ENCODE data around the gene RYR3.

RYR3 gene

GRCh38 chr15:33492434-33493052 lies 181.8 kb downstream of the RYR3 start:
- Histone ChIP-seq H3K27me3 (ENCODE audit: control insufficient read depth in 1 of 2, insufficient read depth in 1 of 2, low read length in 2 of 2) (peaks cover 25 to 27% of the 10 kb centered on the region in 2 experiments), H2BK120ac (ENCODE audit: low read depth, low read length) (no peak overlapping the region), H3K27ac (ENCODE audit: low read length, poor library complexity, severe bottlenecking) (no peak overlapping the region), H3K18ac (ENCODE audit: low read depth in 1 of 2, low read length in 2 of 2) (no peak overlapping the region), H3K79me1 (replicated peaks; ENCODE audit: low read length, poor library complexity, severe bottlenecking) (no peaks in the 10 kb centered on the region), H4K8ac (ENCODE audit: low read length) (no peak overlapping the region), H2AK5ac (ENCODE audit: low read length, severe bottlenecking) (no peak overlapping the region), H2BK15ac (ENCODE audit: low read depth, poor library complexity, severe bottlenecking) (no peak overlapping the region), H3K4me3 (ENCODE audit: insufficient read depth in 1 of 2, low read depth in 1 of 2, low read length in 2 of 2) (no peak overlapping the region), H3K9me3 (ENCODE audit: control insufficient read depth, low read length) (peaks cover 4% of the 10 kb centered on the region), H2BK12ac (ENCODE audit: low read length in 2 of 2) (no peak overlapping the region), H3K9ac (ENCODE audit: low read length) (no peak overlapping the region), H3K4me1 (ENCODE audit: control insufficient read depth, insufficient read depth, low read depth, low read length) (no peaks in the 10 kb centered on the region), H3K4me2 (ENCODE audit: low read length, poor library complexity, severe bottlenecking) (no peak overlapping the region), H4K91ac (ENCODE audit: low read length) (no peak overlapping the region), H3K23ac (ENCODE audit: low read length in 2 of 2) (no peak overlapping the region), H2BK5ac (ENCODE audit: low read depth, low read length, poor library complexity, severe bottlenecking) (no peak overlapping the region), H3K4ac (ENCODE audit: low read depth in 1 of 2, low read length in 2 of 2) (no peak overlapping the region), H2AFZ (ENCODE audit: low read depth, low read length) (no peak overlapping the region), H3K36me3 (ENCODE audit: control insufficient read depth in 1 of 2, insufficient read depth in 2 of 2, low read depth in 1 of 2, low read length in 2 of 2) (no peaks in the 10 kb centered on the region), H3K14ac (ENCODE audit: low read length in 2 of 2) (no peak overlapping the region)
- 60% methylated on average over 6 of the region's 6 CpGs for WGBS
- DNase-seq = no peak

DNA sequence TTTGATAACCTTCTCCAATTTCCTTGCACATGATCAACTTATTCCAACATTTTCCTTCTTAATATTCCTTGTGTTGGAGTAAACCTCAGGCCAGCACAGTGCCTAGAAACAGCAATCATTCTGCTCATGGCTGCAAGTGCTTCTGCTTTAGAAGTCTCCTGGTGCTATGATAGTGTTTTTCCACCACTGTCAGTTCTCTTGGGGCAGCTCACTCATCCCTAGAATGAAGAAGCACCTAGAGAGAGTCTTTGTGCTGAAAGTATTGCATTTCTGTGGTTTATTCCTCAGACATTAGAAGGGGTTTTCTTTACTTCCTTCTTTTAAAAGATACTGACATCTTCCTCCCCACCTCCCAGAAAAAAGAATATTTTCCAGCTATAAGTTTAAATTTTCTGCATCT lies 183.5 kb downstream of the RYR3 start:
- no peak overlapping the region for H3K18ac ChIP-seq (ENCODE audit: low read depth in 1 of 2, low read length in 2 of 2)
- H3K36me3 ChIP-seq (ENCODE audit: control insufficient read depth in 1 of 2, insufficient read depth in 2 of 2, low read depth in 1 of 2, low read length in 2 of 2) = no peaks in the 10 kb centered on the region
- H3K27me3 ChIP-seq (ENCODE audit: control insufficient read depth in 1 of 2, insufficient read depth in 1 of 2, low read length in 2 of 2) = peaks cover 28 to 31% of the 10 kb centered on the region in 2 experiments
- no peak overlapping the region for H2BK5ac ChIP-seq (ENCODE audit: low read depth, low read length, poor library complexity, severe bottlenecking)
- no peak overlapping the region for H3K23ac ChIP-seq (ENCODE audit: low read length in 2 of 2)
- H3K4me1 ChIP-seq (ENCODE audit: control insufficient read depth, insufficient read depth, low read depth, low read length) = no peaks in the 10 kb centered on the region
- H2BK12ac ChIP-seq (ENCODE audit: low read length in 2 of 2) = no peak overlapping the region
- H3K79me1 ChIP-seq (replicated peaks; ENCODE audit: low read length, poor library complexity, severe bottlenecking) = no peaks in the 10 kb centered on the region
- no peak overlapping the region for H3K4ac ChIP-seq (ENCODE audit: low read depth in 1 of 2, low read length in 2 of 2)
- no peak overlapping the region for H4K8ac ChIP-seq (ENCODE audit: low read length)
- H3K9me3 ChIP-seq (ENCODE audit: control insufficient read depth, low read length) = peaks cover 1% of the 10 kb centered on the region
- H3K9ac ChIP-seq (ENCODE audit: low read length) = no peak overlapping the region
- no peak overlapping the region for H2AFZ ChIP-seq (ENCODE audit: low read depth, low read length)
- DNase-seq = no peak
- no peak overlapping the region for H4K91ac ChIP-seq (ENCODE audit: low read length)
- H3K27ac ChIP-seq (ENCODE audit: low read length, poor library complexity, severe bottlenecking) = no peak overlapping the region
- no peak overlapping the region for H2AK5ac ChIP-seq (ENCODE audit: low read length, severe bottlenecking)
- no peak overlapping the region for H3K4me2 ChIP-seq (ENCODE audit: low read length, poor library complexity, severe bottlenecking)
- no peak overlapping the region for H3K14ac ChIP-seq (ENCODE audit: low read length in 2 of 2)
- H2BK120ac ChIP-seq (ENCODE audit: low read depth, low read length) = no peak overlapping the region
- H3K4me3 ChIP-seq (ENCODE audit: insufficient read depth in 1 of 2, low read depth in 1 of 2, low read length in 2 of 2) = no peak overlapping the region
- H2BK15ac ChIP-seq (ENCODE audit: low read depth, poor library complexity, severe bottlenecking) = no peak overlapping the region

DNA sequence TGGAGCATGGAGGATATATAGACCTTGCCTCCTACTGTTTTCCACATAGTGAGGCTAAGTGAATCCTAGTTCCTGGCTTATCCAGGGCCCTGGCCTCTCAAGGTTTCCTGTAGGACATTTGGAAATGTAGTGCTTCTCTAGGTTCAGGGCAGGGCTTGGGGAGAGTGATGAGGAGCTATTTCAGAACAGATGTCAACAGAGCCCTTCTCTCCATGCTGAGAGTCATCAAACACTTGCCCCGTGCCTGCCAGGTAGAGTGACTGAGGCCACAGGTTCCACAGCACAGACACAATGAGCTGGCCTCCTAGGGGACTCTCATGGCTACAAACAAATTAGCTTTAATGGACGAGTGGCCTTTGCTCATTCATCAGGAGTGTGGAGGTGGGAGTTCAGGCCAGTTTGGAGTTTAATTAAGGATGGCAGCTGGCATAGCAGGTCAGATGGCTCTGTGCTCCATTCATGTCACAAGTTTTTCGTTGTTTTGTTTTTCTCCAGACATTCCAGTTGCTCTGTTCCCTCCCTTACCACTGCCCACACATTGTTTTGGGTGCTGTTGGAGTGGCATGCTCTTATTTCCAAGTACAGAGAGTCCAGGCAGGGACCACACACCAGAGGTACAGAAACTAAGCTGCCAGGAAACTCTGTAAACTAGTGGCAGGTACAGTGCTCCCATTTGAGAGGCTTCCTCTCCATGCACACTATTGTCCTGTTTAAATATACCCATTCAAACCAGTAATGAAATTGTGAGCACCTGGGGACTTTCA lies 189.8 kb downstream of the RYR3 start:
- Histone ChIP-seq H4K91ac (ENCODE audit: low read length) (no peak overlapping the region), H3K4me2 (ENCODE audit: low read length, poor library complexity, severe bottlenecking) (no peak overlapping the region), H4K8ac (ENCODE audit: low read length) (no peak overlapping the region), H3K79me1 (replicated peaks; ENCODE audit: low read length, poor library complexity, severe bottlenecking) (no peaks in the 10 kb centered on the region), H2BK5ac (ENCODE audit: low read depth, low read length, poor library complexity, severe bottlenecking) (no peak overlapping the region), H3K4ac (ENCODE audit: low read depth in 1 of 2, low read length in 2 of 2) (no peak overlapping the region), H3K14ac (ENCODE audit: low read length in 2 of 2) (no peak overlapping the region), H3K18ac (ENCODE audit: low read depth in 1 of 2, low read length in 2 of 2) (no peak overlapping the region), H3K36me3 (ENCODE audit: control insufficient read depth in 1 of 2, insufficient read depth in 2 of 2, low read depth in 1 of 2, low read length in 2 of 2) (no peaks in the 10 kb centered on the region), H2BK12ac (ENCODE audit: low read length in 2 of 2) (no peak overlapping the region), H3K23ac (ENCODE audit: low read length in 2 of 2) (no peak overlapping the region), H3K4me1 (ENCODE audit: control insufficient read depth, insufficient read depth, low read depth, low read length) (no peaks in the 10 kb centered on the region), H3K27ac (ENCODE audit: low read length, poor library complexity, severe bottlenecking) (no peak overlapping the region), H2AK5ac (ENCODE audit: low read length, severe bottlenecking) (no peak overlapping the region), H2BK120ac (ENCODE audit: low read depth, low read length) (no peak overlapping the region), H2BK15ac (ENCODE audit: low read depth, poor library complexity, severe bottlenecking) (no peak overlapping the region), H3K9me3 (ENCODE audit: control insufficient read depth, low read length) (no peaks in the 10 kb centered on the region), H3K4me3 (ENCODE audit: insufficient read depth in 1 of 2, low read depth in 1 of 2, low read length in 2 of 2) (no peak overlapping the region), H3K9ac (ENCODE audit: low read length) (no peak overlapping the region), H3K27me3 (ENCODE audit: control insufficient read depth in 1 of 2, insufficient read depth in 1 of 2, low read length in 2 of 2) (peaks cover 16 to 32% of the 10 kb centered on the region in 2 experiments), H2AFZ (ENCODE audit: low read depth, low read length) (no peak overlapping the region)
- WGBS = 47% methylated on average over 3 of the region's 3 CpGs
- no peak for DNase-seq

- H2BK15ac ChIP-seq (ENCODE audit: low read depth, poor library complexity, severe bottlenecking) = no peak overlapping the region
- no peaks in the 10 kb centered on the region for H3K79me1 ChIP-seq (replicated peaks; ENCODE audit: low read length, poor library complexity, severe bottlenecking)
Measured at GRCh38 chr15:33503681-33504080, 192.9 kb downstream of the RYR3 start.

More at GRCh38 chr15:33503681-33504080, 192.9 kb downstream of the RYR3 start:
- H4K91ac ChIP-seq (ENCODE audit: low read length) = no peak overlapping the region
- no peak overlapping the region for H3K27ac ChIP-seq (ENCODE audit: low read length, poor library complexity, severe bottlenecking)
- no peak overlapping the region for H2AFZ ChIP-seq (ENCODE audit: low read depth, low read length)
- H3K9ac ChIP-seq (ENCODE audit: low read length) = no peak overlapping the region
- H2BK12ac ChIP-seq (ENCODE audit: low read length in 2 of 2) = no peak overlapping the region
- H3K36me3 ChIP-seq (ENCODE audit: control insufficient read depth in 1 of 2, insufficient read depth in 2 of 2, low read depth in 1 of 2, low read length in 2 of 2) = no peaks in the 10 kb centered on the region
- H3K14ac ChIP-seq (ENCODE audit: low read length in 2 of 2) = no peak overlapping the region
- no peak overlapping the region for H3K18ac ChIP-seq (ENCODE audit: low read depth in 1 of 2, low read length in 2 of 2)
- H2AK5ac ChIP-seq (ENCODE audit: low read length, severe bottlenecking) = no peak overlapping the region
- no peak overlapping the region for H3K4me3 ChIP-seq (ENCODE audit: insufficient read depth in 1 of 2, low read depth in 1 of 2, low read length in 2 of 2)
- no peak overlapping the region for H2BK5ac ChIP-seq (ENCODE audit: low read depth, low read length, poor library complexity, severe bottlenecking)
- no peaks in the 10 kb centered on the region for H3K9me3 ChIP-seq (ENCODE audit: control insufficient read depth, low read length)
- H4K8ac ChIP-seq (ENCODE audit: low read length) = no peak overlapping the region
- no peaks in the 10 kb centered on the region for H3K4me1 ChIP-seq (ENCODE audit: control insufficient read depth, insufficient read depth, low read depth, low read length)
- no peak overlapping the region for H3K4me2 ChIP-seq (ENCODE audit: low read length, poor library complexity, severe bottlenecking)
- H2BK120ac ChIP-seq (ENCODE audit: low read depth, low read length) = no peak overlapping the region
- no peak overlapping the region for H3K4ac ChIP-seq (ENCODE audit: low read depth in 1 of 2, low read length in 2 of 2)
- WGBS = 92% methylated on average over 2 of the region's 5 CpGs
- no peak for DNase-seq
- H3K23ac ChIP-seq (ENCODE audit: low read length in 2 of 2) = no peak overlapping the region
- H3K27me3 ChIP-seq (ENCODE audit: control insufficient read depth in 1 of 2, insufficient read depth in 1 of 2, low read length in 2 of 2) = peaks cover 9 to 23% of the 10 kb centered on the region in 2 experiments

Measured in mesenchymal stem cell (in vitro differentiated cells and primary cell).